Iris pigment epithelial cell (primary cell): ENCODE data around the gene GPC6.
A peak's percentile ranks its signal among the peaks of the same experiment; 100 is the strongest.

ENCODE experiments used
- DNase-seq: peaks from one replicate; pipeline ENCODE4 v3.0.0-alpha.2; 2011; ENCODE audit warnings: low read depth

Gene GPC6

DNA sequence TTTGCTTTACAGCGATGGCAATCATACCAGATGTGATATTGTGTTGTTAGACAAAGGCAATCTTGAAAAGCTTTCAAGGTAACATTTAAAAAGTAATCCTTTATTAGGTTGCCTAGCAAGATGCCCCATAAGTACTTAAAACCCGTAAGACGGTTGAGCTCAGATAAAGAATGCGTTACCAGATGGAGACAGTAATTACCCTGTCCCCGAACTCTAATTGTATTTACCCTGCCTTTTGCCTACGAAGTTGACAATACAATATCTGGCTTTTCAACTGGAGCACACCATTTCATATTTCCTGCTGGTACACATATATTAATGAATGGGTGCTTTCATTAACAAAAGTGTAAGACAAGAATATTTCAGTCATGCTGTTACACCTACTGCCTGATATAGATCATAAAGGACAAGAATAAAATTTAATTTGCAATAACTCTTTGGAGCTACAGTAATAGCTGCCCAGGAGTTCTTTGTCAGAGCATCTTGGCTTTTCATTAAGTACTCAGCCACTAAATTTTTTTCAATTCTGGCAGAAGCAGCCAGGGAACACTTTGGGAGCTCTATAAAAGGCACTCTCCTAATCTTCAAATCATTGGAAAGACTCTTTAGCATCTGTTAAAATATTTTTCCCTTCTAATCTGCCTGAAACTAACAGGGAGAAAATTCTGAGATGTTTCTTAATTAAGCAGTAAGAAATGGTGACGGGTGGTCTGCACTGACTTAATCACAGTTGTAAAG is 1189.1 kb downstream of the GPC6 start:
- no peak for DNase-seq

DNA sequence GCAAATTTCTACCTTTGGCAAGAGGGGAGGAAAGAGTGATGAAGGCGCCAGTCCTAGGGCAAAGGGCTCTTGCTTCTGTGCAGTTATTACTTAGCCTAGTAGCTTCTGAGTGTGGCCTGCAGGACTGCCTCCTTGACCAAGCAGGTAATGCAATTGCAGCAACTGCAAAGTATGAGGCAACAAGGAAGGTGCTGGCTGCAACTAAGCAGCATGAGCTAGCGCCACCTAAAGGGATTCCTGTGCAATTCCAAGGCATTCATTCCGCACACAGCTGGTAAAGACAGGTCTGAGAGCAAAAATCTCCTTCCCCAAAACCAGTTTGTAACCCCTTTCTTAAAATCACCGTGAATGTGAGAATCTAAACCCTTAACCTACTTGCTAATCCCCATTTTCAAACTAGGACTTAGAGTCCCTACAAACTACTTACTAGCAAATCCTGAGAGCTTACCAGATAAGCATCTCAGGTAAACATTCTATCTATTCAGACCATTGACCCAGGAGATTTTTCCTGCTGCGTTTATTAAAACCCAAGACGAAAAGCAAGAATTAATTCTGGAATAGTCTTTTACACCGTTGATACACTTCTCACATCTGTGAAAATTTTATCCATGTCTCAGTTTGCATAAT is 1190.0 kb downstream of the GPC6 start:
- peak; percentile 55 for DNase-seq

DNA sequence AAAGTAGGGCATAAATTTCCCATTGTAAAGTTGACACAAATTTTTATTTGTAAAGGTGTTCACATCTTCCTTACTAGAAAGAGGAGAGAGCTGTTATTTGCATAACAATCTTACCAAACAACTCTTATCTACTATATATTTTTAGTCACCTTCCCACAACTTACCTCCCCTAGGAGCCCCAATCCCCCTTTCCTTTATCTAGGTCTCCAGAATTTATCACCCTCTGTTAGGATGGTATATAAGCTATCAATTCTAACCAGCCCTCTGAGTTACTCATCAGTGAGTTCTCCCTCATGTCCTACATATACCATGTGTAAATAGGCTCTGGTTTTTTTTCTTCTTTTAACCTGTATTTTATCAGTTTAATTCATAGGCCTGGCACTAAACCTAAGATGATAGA is 1190.7 kb downstream of the GPC6 start:
- no peak for DNase-seq

DNA sequence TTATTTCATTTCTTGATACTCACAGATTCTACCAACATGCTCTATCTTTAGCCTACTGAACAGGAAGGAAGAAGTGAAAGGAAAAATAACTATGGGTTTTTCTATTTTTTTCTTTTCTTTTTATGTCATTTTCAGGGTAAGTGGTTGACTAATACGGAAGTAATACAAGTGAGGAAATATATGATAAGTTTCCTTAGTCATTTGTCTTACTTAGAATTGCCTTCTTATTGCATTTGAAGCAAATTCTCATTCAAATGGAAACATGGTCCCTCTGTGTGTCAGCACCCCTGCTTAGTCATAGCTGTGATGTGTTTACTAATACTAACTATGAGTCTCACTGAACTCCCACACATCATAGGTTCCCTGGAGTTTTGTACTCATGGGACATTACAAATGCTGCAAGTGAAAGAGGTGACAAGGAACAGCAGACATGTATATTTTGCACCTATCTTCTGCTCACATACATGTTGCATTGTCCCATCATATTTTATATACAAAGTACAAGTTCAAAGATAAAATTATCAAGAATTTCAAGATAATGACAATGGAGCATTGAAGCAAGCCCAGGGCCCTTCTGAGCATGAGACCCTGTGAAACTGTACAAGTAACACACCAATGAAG is 1192.8 kb downstream of the GPC6 start:
- DNase-seq = peak; percentile 65

- no peak for DNase-seq
Observed at GRCh38 chr13:94419925-94420305, 1193.3 kb downstream of the GPC6 start.

GRCh38 chr13:94427313-94427953 is 1200.8 kb downstream of the GPC6 start:
- DNase-seq = no peak

DNA sequence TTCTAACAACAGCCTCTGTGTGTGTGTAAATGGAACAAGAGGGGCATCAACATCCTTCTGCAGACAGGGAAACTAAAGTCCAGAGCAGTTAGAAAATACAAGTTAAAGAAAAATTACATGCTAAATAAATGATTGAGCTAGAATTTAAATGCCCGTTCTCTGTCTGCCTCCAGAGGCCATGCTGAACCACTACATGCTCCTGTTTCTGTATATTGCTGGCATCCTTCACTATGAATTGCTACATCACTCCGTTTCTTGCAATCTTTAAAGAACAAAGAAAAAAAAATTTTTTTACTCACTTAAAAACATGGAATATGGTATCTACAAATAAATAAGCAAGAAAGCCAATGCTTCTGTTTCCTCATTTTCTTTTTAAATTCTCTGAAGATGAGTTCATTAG is 1205.0 kb downstream of the GPC6 start:
- DNase-seq = no peak

- DNase-seq = no peak
Observed at GRCh38 chr13:94431987-94432386, 1205.4 kb downstream of the GPC6 start.

DNA sequence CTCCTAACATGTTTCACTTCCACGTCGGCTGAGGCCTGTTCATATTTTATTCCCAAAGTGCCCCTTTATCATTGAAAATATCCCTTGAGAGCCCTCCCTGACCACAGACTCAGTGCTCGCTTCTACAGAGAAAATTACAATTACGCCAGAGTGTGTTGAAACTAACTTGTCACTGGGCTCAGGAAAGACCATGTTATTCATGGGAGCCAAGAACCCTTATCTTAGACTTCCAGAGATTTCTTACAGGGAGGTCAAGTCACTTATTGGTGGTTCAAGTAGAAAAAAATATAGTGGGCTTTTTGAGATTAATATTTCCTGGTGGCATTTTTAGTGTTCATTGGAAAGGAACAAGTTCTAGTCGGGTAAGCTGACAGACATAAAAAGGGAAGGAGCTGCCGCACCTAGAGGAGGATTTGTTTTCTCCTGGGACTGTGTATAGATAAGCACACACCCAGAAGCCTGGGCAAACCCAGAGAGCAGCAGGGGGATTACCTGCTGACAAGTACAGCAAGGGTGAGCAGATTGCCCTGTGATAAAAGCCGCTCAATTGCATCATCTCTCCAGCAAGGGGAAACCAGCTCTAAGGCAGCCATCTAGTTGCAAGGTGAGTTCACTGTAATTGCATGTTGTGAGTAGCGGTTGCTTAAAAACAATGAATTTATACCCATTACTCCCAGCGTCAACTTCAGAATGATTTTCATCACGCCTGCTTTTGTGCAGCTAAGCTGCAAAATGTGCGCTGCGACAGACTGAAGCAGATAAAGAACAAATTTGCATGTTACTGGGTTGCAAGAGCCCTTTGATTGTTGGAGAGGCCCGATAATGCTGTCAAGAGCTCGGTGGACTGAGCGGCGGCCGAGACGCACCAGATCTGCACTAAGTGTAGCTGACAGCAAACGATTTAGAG is 1206.7 kb downstream of the GPC6 start:
- DNase-seq = no peak

GRCh38 chr13:94435604-94436226 is 1209.1 kb downstream of the GPC6 start:
- DNase-seq = peak; percentile 43

GRCh38 chr13:94444826-94445225 is 1218.2 kb downstream of the GPC6 start:
- DNase-seq = no peak

DNA sequence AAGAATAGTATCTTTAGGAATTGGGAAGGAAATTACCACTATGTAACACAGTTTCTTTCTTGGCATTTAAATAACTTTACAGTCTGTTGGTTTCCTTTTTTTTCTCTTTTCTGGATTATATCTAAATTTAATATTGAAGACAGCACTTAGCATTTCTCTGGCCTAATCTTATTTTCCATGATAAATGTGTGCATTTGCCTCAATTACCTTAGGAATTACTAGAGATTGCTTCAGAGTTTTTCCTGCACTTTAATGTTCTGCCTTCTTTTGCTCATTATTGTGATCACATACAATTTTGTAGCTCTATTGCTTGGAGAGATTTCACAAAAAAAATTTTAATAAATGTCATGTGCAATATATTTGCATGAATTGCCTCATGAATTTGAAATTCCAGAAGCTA is 1227.7 kb downstream of the GPC6 start:
- DNase-seq = no peak

GRCh38 chr13:94454906-94455305 is 1228.3 kb downstream of the GPC6 start:
- DNase-seq = peak; percentile 14

DNA sequence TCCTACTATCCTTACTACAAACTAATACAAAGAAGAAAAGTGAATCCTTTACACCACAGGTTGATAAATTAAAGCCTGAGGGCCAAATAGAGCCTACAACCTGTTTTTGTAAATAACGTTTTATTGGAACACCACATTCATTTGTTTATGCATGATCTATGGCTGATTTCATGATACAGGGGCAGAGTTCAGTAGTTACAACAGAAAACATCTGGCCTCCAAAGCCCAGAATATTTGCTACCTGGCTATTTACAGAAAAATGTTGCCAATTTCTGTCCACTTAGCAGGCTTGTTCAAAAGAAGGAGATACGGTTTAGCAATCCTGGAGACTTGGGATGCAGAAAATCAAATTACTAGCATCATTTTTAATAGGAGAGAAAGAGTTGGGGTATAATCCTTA is 1228.8 kb downstream of the GPC6 start:
- DNase-seq = no peak
